ENCODE results near the gene NDUFS3.
A peak's percentile ranks its signal among the peaks of the same experiment; 100 is the strongest.

Gene NDUFS3

DNA sequence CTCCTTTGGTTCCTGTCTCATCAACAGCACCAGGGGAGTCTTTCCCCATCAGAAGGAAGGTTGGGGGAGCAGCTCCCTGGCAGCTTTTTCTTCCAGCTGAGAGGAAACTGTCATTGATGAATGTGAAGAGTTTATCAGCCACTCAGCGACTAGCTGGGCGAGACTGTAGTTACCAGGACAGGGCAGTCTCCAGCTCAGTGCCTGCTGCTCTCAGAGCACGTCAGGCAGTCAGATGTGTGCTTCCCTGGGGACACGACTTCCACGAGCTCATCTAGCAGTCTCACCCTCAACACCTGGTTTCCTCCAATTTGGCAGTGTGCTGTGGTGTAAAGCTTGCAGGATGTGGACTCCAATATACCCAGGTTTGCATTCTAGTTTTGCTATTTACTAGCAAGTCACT, 27.9 kb downstream of the NDUFS3 start:
- DNase-seq (ENCODE audit: low spot score), result no peak
- TF ChIP-seq, protein P1, sequence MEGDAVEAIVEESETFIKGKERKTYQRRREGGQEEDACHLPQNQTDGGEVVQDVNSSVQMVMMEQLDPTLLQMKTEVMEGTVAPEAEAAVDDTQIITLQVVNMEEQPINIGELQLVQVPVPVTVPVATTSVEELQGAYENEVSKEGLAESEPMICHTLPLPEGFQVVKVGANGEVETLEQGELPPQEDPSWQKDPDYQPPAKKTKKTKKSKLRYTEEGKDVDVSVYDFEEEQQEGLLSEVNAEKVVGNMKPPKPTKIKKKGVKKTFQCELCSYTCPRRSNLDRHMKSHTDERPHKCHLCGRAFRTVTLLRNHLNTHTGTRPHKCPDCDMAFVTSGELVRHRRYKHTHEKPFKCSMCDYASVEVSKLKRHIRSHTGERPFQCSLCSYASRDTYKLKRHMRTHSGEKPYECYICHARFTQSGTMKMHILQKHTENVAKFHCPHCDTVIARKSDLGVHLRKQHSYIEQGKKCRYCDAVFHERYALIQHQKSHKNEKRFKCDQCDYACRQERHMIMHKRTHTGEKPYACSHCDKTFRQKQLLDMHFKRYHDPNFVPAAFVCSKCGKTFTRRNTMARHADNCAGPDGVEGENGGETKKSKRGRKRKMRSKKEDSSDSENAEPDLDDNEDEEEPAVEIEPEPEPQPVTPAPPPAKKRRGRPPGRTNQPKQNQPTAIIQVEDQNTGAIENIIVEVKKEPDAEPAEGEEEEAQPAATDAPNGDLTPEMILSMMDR (IDR thresholded peaks at IDR 0.05; ENCODE audit: extremely low read depth, missing control alignments), result no peak

DNA sequence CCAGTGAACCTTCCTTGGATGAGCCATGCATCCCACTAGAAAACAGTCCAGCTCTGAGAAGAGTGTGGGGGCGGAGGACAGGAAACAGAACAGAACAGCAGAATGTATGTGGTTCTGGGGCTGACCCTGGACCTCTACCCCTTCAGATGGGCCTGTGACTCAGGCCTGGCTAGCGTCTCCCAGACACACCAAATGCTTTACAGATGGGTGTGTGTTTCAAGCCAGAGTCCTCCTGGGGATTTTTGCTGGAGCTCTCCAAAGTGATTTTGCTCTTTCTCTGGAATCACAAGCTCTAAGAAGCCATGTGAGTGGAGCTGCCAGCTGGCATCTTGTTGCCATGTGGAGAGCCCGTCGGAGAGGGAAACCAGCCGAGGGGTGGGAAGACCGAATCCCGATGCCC, 28.5 kb downstream of the NDUFS3 start:
- TF ChIP-seq, protein P1 (IDR thresholded peaks at IDR 0.05; ENCODE audit: extremely low read depth, missing control alignments), result no peak
- DNase-seq (ENCODE audit: low spot score), result no peak

DNA sequence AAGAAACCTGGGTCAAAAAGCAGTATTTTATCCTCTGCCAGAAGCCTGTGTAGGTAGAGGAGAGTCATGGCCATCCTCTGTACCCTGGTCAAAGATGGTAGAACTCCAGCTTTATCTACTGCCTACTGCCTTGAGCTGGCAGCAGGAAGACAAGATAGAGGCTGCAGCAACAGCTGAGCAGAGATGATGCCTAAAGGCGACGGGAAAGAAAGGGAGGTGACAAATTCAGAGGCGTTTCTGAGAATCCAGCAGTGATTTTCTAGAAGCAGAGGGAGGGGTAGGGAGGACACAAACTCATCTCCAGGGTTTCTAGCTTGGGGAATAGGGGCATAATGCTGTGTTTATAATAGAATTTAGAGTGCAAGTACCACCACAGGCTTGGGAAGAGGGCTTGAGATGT, 30.8 kb downstream of the NDUFS3 start:
- DNase-seq (ENCODE audit: low spot score), result no peak
- TF ChIP-seq, protein P1 (IDR thresholded peaks at IDR 0.05; ENCODE audit: extremely low read depth, missing control alignments), result no peak

DNA sequence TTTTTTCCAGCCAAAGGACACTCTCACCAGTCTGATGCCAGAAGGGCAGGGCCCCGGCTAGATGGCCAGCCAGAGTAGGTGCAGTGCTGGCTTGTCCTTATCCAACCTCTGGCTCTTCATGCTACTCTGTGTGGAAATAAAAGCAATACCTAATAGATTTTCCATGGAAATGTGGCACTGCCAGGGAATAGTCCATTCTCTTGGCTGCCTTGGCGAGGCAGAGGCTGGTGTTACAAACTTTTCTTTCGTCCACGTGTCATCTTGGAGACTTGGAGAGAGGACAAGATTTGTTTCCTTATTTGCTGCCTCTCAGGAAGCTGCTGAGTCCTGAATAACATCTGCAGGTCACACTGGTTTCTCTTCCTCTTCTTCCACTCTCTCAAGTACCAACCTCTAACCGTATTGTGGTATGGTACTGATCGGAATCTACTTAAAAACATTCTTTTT, 32.5 kb downstream of the NDUFS3 start:
- TF ChIP-seq, protein P1 (IDR thresholded peaks at IDR 0.05; ENCODE audit: extremely low read depth, missing control alignments), result no peak
- peak; percentile 37 for DNase-seq (ENCODE audit: low spot score)

DNA sequence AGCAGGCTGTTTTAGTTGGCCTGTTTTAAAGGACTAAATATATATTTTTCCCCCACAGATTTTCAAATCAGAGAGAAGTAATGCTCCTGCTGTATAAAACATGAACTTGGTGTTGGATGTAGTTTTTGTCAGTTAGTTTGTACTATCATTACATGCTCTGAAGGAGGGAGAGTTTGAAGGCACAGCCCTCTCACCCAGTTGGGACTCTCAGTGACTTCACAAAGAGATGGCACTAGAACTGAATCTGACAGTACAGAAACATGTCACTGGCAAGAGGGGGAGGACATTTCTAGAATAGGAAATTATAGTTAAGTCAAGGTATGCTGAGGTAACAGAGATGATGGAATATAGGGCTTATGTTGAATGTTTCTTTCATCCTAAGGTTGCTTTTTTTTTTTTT, 36.4 kb downstream of the NDUFS3 start:
- TF ChIP-seq, protein P1 (IDR thresholded peaks at IDR 0.05; ENCODE audit: extremely low read depth, missing control alignments), result no peak
- no peak for DNase-seq (ENCODE audit: low spot score)

DNA sequence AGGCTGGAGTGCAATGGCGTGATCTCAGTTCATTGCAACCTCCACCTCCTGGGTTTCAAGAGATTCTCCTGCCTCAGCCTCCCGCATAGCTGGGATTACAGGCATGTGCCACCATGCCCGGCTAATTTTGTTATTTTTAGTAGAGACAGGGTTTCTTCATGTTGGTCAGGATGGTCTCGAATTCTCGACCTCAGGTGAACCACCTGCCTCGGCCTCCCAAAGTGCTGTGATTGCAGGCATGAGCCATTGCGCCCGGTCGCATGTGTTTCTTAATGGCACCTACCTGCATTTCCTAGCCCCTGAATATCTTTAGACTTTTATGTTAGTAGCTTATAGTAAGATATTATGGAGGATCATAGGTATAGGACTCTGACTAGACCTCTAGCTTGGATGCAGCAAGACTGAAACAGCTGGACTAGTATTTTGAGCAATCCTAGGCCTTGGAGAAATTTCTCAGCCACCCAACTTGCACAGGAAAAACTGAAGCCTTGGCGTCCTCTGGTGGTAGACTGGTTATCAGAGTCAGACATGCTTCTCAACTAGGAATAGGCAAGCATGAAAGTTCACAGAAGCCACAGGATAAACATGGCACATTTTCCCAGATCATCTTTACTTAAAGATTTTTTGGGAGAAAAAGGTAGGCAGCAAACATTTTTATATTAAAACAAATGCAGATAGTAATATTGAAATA, 38.0 kb downstream of the NDUFS3 start:
- TF ChIP-seq, protein P1 (IDR thresholded peaks at IDR 0.05; ENCODE audit: extremely low read depth, missing control alignments), result peak; percentile 64
- DNase-seq (ENCODE audit: low spot score), result no peak

DNA sequence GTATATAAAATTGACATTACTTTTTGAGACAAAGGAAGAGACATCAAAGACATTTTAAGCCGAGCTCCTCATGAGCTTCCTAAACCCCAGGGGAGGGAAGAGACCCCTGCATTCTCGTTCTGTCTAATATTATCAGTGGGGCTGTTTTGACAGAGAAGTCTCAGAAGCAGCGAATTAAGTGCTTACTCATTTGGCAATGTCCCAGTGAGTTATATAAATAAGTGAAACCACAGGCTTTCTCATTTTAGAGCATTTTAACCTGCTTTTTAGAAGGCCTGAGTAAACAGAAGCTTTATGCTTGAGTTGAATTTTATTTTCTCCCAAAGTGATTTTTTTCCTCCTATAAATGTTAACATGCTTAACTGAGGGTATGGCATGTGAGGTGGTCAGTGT, 38.5 kb downstream of the NDUFS3 start:
- no peak for DNase-seq (ENCODE audit: low spot score)
- TF ChIP-seq, protein P1 (IDR thresholded peaks at IDR 0.05; ENCODE audit: extremely low read depth, missing control alignments), result no peak
